Neural cell (in vitro differentiated cells): ENCODE data around the gene FCGR3A.

Experiments
- CTCF ChIP-seq: fragments of 450-650 bp; IDR thresholded peaks from 2 replicates; pipeline ENCODE4 v1.5.1; 2014; ENCODE audit warnings: antibody characterized with exemption, mild to moderate bottlenecking, moderate library complexity; ENCODE audit not compliant: poor library complexity, severe bottlenecking
- EP300 ChIP-seq: fragments of 450-650 bp; conservative IDR thresholded peaks from 2 replicates; pipeline ENCODE4 v1.6.1; 2014; ENCODE audit warnings: antibody characterized with exemption, mild to moderate bottlenecking, moderate library complexity; ENCODE audit not compliant: poor library complexity, severe bottlenecking
- MXI1 ChIP-seq: fragments of 450-650 bp; conservative IDR thresholded peaks from 2 replicates; pipeline ENCODE4 v1.6.1; 2014; ENCODE audit warnings: antibody characterized with exemption, mild to moderate bottlenecking; ENCODE audit not compliant: poor library complexity, severe bottlenecking
- POLR2AphosphoS5 ChIP-seq: IDR thresholded peaks from 2 replicates; pipeline ENCODE4 v1.6.1; 2012
- TF ChIP-seq, protein P1 (sequence below): IDR thresholded peaks from 2 replicates; pipeline ENCODE4 v1.6.1; 2012; ENCODE audit warnings: borderline replicate concordance

GRCh38 chr1:161505686-161506085 lies 43.9 kb downstream of the FCGR3A start:
- TF ChIP-seq, protein P1, sequence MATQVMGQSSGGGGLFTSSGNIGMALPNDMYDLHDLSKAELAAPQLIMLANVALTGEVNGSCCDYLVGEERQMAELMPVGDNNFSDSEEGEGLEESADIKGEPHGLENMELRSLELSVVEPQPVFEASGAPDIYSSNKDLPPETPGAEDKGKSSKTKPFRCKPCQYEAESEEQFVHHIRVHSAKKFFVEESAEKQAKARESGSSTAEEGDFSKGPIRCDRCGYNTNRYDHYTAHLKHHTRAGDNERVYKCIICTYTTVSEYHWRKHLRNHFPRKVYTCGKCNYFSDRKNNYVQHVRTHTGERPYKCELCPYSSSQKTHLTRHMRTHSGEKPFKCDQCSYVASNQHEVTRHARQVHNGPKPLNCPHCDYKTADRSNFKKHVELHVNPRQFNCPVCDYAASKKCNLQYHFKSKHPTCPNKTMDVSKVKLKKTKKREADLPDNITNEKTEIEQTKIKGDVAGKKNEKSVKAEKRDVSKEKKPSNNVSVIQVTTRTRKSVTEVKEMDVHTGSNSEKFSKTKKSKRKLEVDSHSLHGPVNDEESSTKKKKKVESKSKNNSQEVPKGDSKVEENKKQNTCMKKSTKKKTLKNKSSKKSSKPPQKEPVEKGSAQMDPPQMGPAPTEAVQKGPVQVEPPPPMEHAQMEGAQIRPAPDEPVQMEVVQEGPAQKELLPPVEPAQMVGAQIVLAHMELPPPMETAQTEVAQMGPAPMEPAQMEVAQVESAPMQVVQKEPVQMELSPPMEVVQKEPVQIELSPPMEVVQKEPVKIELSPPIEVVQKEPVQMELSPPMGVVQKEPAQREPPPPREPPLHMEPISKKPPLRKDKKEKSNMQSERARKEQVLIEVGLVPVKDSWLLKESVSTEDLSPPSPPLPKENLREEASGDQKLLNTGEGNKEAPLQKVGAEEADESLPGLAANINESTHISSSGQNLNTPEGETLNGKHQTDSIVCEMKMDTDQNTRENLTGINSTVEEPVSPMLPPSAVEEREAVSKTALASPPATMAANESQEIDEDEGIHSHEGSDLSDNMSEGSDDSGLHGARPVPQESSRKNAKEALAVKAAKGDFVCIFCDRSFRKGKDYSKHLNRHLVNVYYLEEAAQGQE, result no peak
- TF ChIP-seq POLR2AphosphoS5 (no peak), MXI1 (no peak), CTCF (no peak), EP300 (no peak)
